GM06990 (cell line): Measurements from ENCODE around the gene CAMK1D.

Experiments
- DNase-seq: peaks from one replicate; pipeline ENCODE4 v3.0.0-alpha.2; 2011; ENCODE audit not compliant: insufficient read length; ENCODE audit errors: extremely low read depth
- H3K27me3 ChIP-seq: replicated peaks from 2 replicates; pipeline ENCODE4 v1.6.0; 2011; ENCODE audit warnings: low read length; ENCODE audit not compliant: control insufficient read depth, insufficient read depth
- H3K36me3 ChIP-seq: 2 replicates; pipeline ENCODE4 v1.5.1; 2011; ENCODE audit warnings: low read length; ENCODE audit not compliant: control insufficient read depth, insufficient read depth
- H3K4me3 ChIP-seq: replicated peaks from 2 replicates; pipeline ENCODE4 v1.5.1; 2011; ENCODE audit warnings: low read depth, mild to moderate bottlenecking, control low read depth, low read length
- TF ChIP-seq, protein P1 (sequence below): IDR thresholded peaks from 2 replicates; pipeline ENCODE4 v1.5.1; 2011; ENCODE audit warnings: low read length, control low read depth, mild to moderate bottlenecking, inconsistent platforms; ENCODE audit not compliant: insufficient read depth, poor library complexity, severe bottlenecking

Gene CAMK1D

DNA sequence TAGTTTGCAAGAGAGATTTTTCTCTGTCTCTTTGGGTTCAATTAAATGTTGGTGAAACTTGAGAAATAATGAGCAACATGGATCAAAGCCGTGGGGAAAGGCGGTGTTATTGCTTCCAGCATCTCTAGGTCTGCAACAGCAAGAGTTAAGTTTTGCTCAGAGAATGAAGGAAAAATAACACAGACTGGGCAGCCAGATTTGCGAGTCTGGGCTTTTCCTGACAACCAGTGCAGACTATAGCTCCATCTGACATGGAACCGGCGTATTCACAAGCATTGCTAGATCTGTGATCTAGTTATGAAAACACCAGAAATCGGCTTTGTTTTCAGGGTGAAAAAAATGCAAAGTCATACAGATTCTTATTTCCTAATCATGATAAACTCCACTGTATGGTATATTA, 110.4 kb downstream of the CAMK1D start:
- DNase-seq, result no peak
- Histone ChIP-seq H3K4me3 (no peak overlapping the region), H3K36me3 (no peaks in the 10 kb centered on the region), H3K27me3 (no peaks in the 10 kb centered on the region)
- TF ChIP-seq, protein P1, sequence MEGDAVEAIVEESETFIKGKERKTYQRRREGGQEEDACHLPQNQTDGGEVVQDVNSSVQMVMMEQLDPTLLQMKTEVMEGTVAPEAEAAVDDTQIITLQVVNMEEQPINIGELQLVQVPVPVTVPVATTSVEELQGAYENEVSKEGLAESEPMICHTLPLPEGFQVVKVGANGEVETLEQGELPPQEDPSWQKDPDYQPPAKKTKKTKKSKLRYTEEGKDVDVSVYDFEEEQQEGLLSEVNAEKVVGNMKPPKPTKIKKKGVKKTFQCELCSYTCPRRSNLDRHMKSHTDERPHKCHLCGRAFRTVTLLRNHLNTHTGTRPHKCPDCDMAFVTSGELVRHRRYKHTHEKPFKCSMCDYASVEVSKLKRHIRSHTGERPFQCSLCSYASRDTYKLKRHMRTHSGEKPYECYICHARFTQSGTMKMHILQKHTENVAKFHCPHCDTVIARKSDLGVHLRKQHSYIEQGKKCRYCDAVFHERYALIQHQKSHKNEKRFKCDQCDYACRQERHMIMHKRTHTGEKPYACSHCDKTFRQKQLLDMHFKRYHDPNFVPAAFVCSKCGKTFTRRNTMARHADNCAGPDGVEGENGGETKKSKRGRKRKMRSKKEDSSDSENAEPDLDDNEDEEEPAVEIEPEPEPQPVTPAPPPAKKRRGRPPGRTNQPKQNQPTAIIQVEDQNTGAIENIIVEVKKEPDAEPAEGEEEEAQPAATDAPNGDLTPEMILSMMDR, result no peak

DNA sequence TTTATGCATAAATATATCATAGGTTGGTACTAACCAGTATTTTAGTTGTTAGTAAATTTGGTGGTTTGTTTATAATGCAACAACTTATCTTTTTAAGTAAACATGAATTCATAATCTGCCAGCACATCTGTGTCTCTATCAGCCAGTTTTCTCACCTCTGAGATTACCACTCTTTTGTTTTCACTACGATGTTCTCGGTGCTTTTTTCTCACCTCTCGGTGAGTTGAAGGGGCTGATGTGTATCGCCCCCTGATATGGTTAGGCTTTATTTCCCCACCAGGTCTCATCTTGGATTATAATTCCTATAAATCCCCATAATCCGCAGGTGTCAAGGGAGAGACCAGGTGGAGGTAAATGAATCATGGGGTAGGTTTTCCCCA, 114.1 kb downstream of the CAMK1D start:
- DNase-seq, result no peak
- no peak overlapping the region for H3K4me3 ChIP-seq
- TF ChIP-seq, protein P1, result no peak

GRCh38 chr10:12465385-12466136, 116.2 kb downstream of the CAMK1D start:
- H3K36me3 ChIP-seq, result no peaks in the 10 kb centered on the region
- TF ChIP-seq, protein P1, result no peak
- DNase-seq, result no peak
- no peaks in the 10 kb centered on the region for H3K27me3 ChIP-seq
- H3K4me3 ChIP-seq, result no peak overlapping the region

More for the DNA sequence above, 114.1 kb downstream of the CAMK1D start:
- Histone ChIP-seq H3K27me3 (no peaks in the 10 kb centered on the region), H3K36me3 (no peaks in the 10 kb centered on the region)

GRCh38 chr10:12466704-12467305, 117.5 kb downstream of the CAMK1D start:
- TF ChIP-seq, protein P1, result no peak

GRCh38 chr10:12469345-12469744, 120.0 kb downstream of the CAMK1D start:
- DNase-seq, result no peak
- Histone ChIP-seq H3K4me3 (no peak overlapping the region), H3K36me3 (no peaks in the 10 kb centered on the region), H3K27me3 (no peaks in the 10 kb centered on the region)
- TF ChIP-seq, protein P1, result no peak

More at GRCh38 chr10:12466704-12467305, 117.5 kb downstream of the CAMK1D start:
- DNase-seq, result no peak
- H3K36me3 ChIP-seq, result no peaks in the 10 kb centered on the region
- H3K27me3 ChIP-seq, result no peaks in the 10 kb centered on the region
- no peak overlapping the region for H3K4me3 ChIP-seq
